PC-3 (cell line): ENCODE data around the gene MRPL48. TPM values are rescaled to one million over a fixed set of nuclear protein-coding genes. Genes with fewer than 3 reads are reported as not detected.
"Not testable (repeated sequence)": the region's sequence is repeated elsewhere in the genome, so short reads cannot be mapped to it uniquely, and the experiment has no call there.

Source experiments
- ATAC-seq: fragments of 200-7000 bp; cut with Tn5 transposase; 2 replicates; pipeline ENCODE4 v1.9.1; 2020; ENCODE audit warnings: mild to moderate bottlenecking, moderate library complexity
- BruUV-seq: library from RNA; stranded (reverse); fragments of 400-500 nt; replicated peaks from 2 replicates; lab custom pipeline; 2021; lab: Mats Ljungman, UMichigan
- CTCF ChIA-PET: fragments of 300-600 bp; sonication (Branson Sonifier 250); formaldehyde crosslinking; loops from one replicate; lab custom pipeline; 2022; ENCODE audit warnings: antibody characterized with exemption; lab: Charles Lee
- POLR2A ChIA-PET: fragments of 300-600 bp; sonication (Branson Sonifier 250); formaldehyde crosslinking; loops from one replicate; lab custom pipeline; 2022; ENCODE audit warnings: antibody characterized with exemption; ENCODE audit not compliant: unreplicated experiment; lab: Charles Lee
- DNase-seq: peaks from one replicate; pipeline ENCODE4 v3.0.0-alpha.2; 2015
- H2AFZ ChIP-seq: fragments of 300-600 bp; sonication (generic); 2 replicates; pipeline ENCODE4 v1.6.0; 2016; ENCODE audit warnings: antibody characterized with exemption, low read length
- H3F3A ChIP-seq: fragments of 300-600 bp; sonication (generic); one replicate; pipeline ENCODE4 v1.6.0; 2017; ENCODE audit warnings: antibody characterized with exemption, low read length, control low read depth, mild to moderate bottlenecking; ENCODE audit not compliant: unreplicated experiment
- H3K27ac ChIP-seq: fragments of 300-600 bp; sonication (generic); 2 replicates; pipeline ENCODE4 v1.5.1; 2016; ENCODE audit warnings: mild to moderate bottlenecking, low read length
- H3K27me3 ChIP-seq: fragments of 300-600 bp; sonication (generic); 2 replicates; pipeline ENCODE4 v1.6.1; 2016; ENCODE audit warnings: low read length, mixed read lengths
- H3K36me3 ChIP-seq: fragments of 300-600 bp; sonication (generic); 2 replicates; pipeline ENCODE4 v1.6.1; 2016; ENCODE audit warnings: low read depth, mixed run types, low read length, mixed read lengths
- H3K4me1 ChIP-seq: fragments of 300-600 bp; sonication (generic); 2 replicates; pipeline ENCODE4 v1.5.1; 2016; ENCODE audit warnings: low read length; ENCODE audit not compliant: insufficient read depth
- H3K4me2 ChIP-seq: fragments of 300-600 bp; sonication (generic); 2 replicates; pipeline ENCODE4 v1.6.0; 2016; ENCODE audit warnings: low read length
- H3K4me3 ChIP-seq: fragments of 300-600 bp; sonication (generic); 2 replicates; pipeline ENCODE4 v1.5.1; 2016; ENCODE audit warnings: mild to moderate bottlenecking, low read length, mixed read lengths
- H3K79me2 ChIP-seq: fragments of 300-600 bp; sonication (generic); 2 replicates; pipeline ENCODE4 v1.6.1; 2017; ENCODE audit warnings: low read length, mixed read lengths
- H3K9ac ChIP-seq: fragments of 300-600 bp; sonication (generic); 2 replicates; pipeline ENCODE4 v1.6.0; 2016; ENCODE audit warnings: mild to moderate bottlenecking, low read length
- H3K9me2 ChIP-seq: fragments of 300-600 bp; sonication (generic); replicated peaks from 2 replicates; pipeline ENCODE4 v1.6.1; 2016; ENCODE audit warnings: mixed run types, low read length, mixed read lengths
- H3K9me3 ChIP-seq: fragments of 300-600 bp; sonication (generic); 2 replicates; pipeline ENCODE4 v1.6.1; 2016; ENCODE audit warnings: low read length, mixed read lengths
- H4K20me1 ChIP-seq: fragments of 300-600 bp; sonication (generic); 2 replicates; pipeline ENCODE4 v1.6.1; 2016; ENCODE audit warnings: low read length, mixed read lengths
- CTCF ChIP-seq: fragments of 300-600 bp; sonication (generic); conservative IDR thresholded peaks from 2 replicates; pipeline ENCODE4 v1.5.1; 2017; ENCODE audit warnings: antibody characterized with exemption, low read depth, mild to moderate bottlenecking, low read length
- EZH2 ChIP-seq: fragments of 300-600 bp; sonication (generic); IDR thresholded peaks from one replicate; pipeline ENCODE4 v1.6.1; 2017; ENCODE audit warnings: antibody characterized with exemption, mild to moderate bottlenecking, low read length; ENCODE audit not compliant: unreplicated experiment
- EZH2phosphoT487 ChIP-seq: fragments of 300-600 bp; sonication (generic); IDR thresholded peaks from 2 replicates; pipeline ENCODE4 v1.6.1; 2018; ENCODE audit warnings: mild to moderate bottlenecking, antibody characterized with exemption, low read length, borderline replicate concordance
- intact Hi-C: fragments of 100-400 bp; cut with micrococcal nuclease; formaldehyde crosslinking; loops from 2 replicates; pipeline ENCODE4 v1.9.0; 2023
- total RNA-seq: library from RNA; depleted of rRNA; stranded (reverse); fragments of >200 nt; gene quantifications from 2 replicates; pipeline ENCODE4 v1.2.3, GENCODE V29; 2014

MRPL48 gene
- total RNA-seq, 1 experiment from 2014 or later, result 80.8 TPM

- BruUV-seq, result no TSS peak
- DNase-seq (no peak), ATAC-seq (no peak)
- no peak overlapping the region for H3K4me2 ChIP-seq
- CTCF ChIA-PET, result no interaction called here
- peaks cover 16% of the 10 kb centered on the region for H3K4me1 ChIP-seq
- no peaks in the 10 kb centered on the region for H3K36me3 ChIP-seq
- POLR2A ChIA-PET, result no interaction called here
- no peaks in the 10 kb centered on the region for H3K27me3 ChIP-seq
- no peak overlapping the region for H2AFZ ChIP-seq
- H3K9ac ChIP-seq, result no peak overlapping the region
- no peaks in the 10 kb centered on the region for H3K9me3 ChIP-seq
- H3F3A ChIP-seq, result no peaks in the 10 kb centered on the region
- TF ChIP-seq EZH2phosphoT487 (no peak), EZH2 (no peak), CTCF (no peak)
- no peaks in the 10 kb centered on the region for H4K20me1 ChIP-seq
- H3K27ac ChIP-seq, result no peak overlapping the region
- intact Hi-C loops, result no loop called here
- H3K4me3 ChIP-seq, result no peak overlapping the region
- peaks cover 9% of the 10 kb centered on the region for H3K79me2 ChIP-seq
- H3K9me2 ChIP-seq, result no peaks in the 10 kb centered on the region
These were observed 4.1 kb upstream of the MRPL48 start for GRCh38 chr11:73783483-73784020.

- Histone ChIP-seq H3K9me2 (no peaks in the 10 kb centered on the region), H3K9ac (no peak overlapping the region), H3K9me3 (no peaks in the 10 kb centered on the region), H3K4me3 (no peak overlapping the region), H2AFZ (no peak overlapping the region), H3K27me3 (no peaks in the 10 kb centered on the region), H3K4me1 (peaks cover 22% of the 10 kb centered on the region), H3F3A (no peaks in the 10 kb centered on the region), H3K79me2 (peaks cover 15% of the 10 kb centered on the region), H3K4me2 (no peak overlapping the region), H3K36me3 (no peaks in the 10 kb centered on the region), H3K27ac (no peak overlapping the region), H4K20me1 (no peaks in the 10 kb centered on the region)
- ChIA-PET CTCF (no interaction called here), POLR2A (no interaction called here)
- ATAC-seq, result no peak
- DNase-seq, result no peak
- no TSS peak for BruUV-seq
- TF ChIP-seq CTCF, result no peak
- no peak for TF ChIP-seq EZH2phosphoT487
- no peak for TF ChIP-seq EZH2
- intact Hi-C loops, result no loop called here
These were observed 3.5 kb upstream of the MRPL48 start for GRCh38 chr11:73784080-73784634.

GRCh38 chr11:73784734-73785133, 2.9 kb upstream of the MRPL48 start:
- no peaks in the 10 kb centered on the region for H3K36me3 ChIP-seq
- H3F3A ChIP-seq, result no peaks in the 10 kb centered on the region
- no peaks in the 10 kb centered on the region for H4K20me1 ChIP-seq
- DNase-seq (no peak), ATAC-seq (no peak)
- POLR2A ChIA-PET, result no interaction called here
- H3K9me3 ChIP-seq, result no peaks in the 10 kb centered on the region
- CTCF ChIA-PET, result interaction anchor here (0.6 kb wide), 1 partner anchor 162 kb away, joined by 8 read pairs; no protein-coding TSS in a partner anchor
- H3K4me3 ChIP-seq, result no peak overlapping the region
- no peak overlapping the region for H2AFZ ChIP-seq
- H3K4me1 ChIP-seq, result peaks cover 25% of the 10 kb centered on the region
- intact Hi-C loops, result no loop called here
- BruUV-seq, result TSS peak; percentile 4
- no peak for TF ChIP-seq EZH2phosphoT487
- TF ChIP-seq CTCF, result no peak
- TF ChIP-seq EZH2, result no peak
- peaks cover 21% of the 10 kb centered on the region for H3K79me2 ChIP-seq
- no peak overlapping the region for H3K9ac ChIP-seq
- no peak overlapping the region for H3K27ac ChIP-seq
- H3K9me2 ChIP-seq, result no peaks in the 10 kb centered on the region
- no peak overlapping the region for H3K4me2 ChIP-seq
- no peaks in the 10 kb centered on the region for H3K27me3 ChIP-seq

GRCh38 chr11:73785467-73785866, 2.2 kb upstream of the MRPL48 start:
- H3K9me3 ChIP-seq, H3K4me2 ChIP-seq, H2AFZ ChIP-seq, H3K4me3 ChIP-seq, POLR2A ChIA-PET, H3K36me3 ChIP-seq, H3K27ac ChIP-seq, H4K20me1 ChIP-seq, H3F3A ChIP-seq, DNase-seq, BruUV-seq, ATAC-seq, intact Hi-C loops, H3K9ac ChIP-seq, H3K27me3 ChIP-seq, H3K9me2 ChIP-seq: not testable (repeated sequence)
- H3K4me1 ChIP-seq, result peaks cover 21% of the 10 kb centered on the region
- CTCF ChIA-PET, result interaction anchor here (0.6 kb wide), 1 partner anchor 161 kb away, joined by 8 read pairs; no protein-coding TSS in a partner anchor
- peaks cover 23% of the 10 kb centered on the region for H3K79me2 ChIP-seq
